Epithelial cell of esophagus (primary cell): ENCODE results near the gene ABCG8.
A peak's percentile ranks its signal among the peaks of the same experiment; 100 is the strongest.

Experiments
- DNase-seq: peaks from one replicate; pipeline ENCODE4 v3.0.0; 2010; ENCODE audit warnings: low read depth
- H3K4me3 ChIP-seq: 2 replicates; pipeline ENCODE4 v1.5.1; 2011; ENCODE audit warnings: mild to moderate bottlenecking, low read length, control low read depth
- CTCF ChIP-seq: IDR thresholded peaks from 2 replicates; pipeline ENCODE4 v1.5.1; 2011; ENCODE audit warnings: low read depth, mild to moderate bottlenecking, low read length, control low read depth, inconsistent platforms; ENCODE audit not compliant: insufficient read depth; ENCODE audit errors: missing control alignments

The ABCG8 gene

DNA sequence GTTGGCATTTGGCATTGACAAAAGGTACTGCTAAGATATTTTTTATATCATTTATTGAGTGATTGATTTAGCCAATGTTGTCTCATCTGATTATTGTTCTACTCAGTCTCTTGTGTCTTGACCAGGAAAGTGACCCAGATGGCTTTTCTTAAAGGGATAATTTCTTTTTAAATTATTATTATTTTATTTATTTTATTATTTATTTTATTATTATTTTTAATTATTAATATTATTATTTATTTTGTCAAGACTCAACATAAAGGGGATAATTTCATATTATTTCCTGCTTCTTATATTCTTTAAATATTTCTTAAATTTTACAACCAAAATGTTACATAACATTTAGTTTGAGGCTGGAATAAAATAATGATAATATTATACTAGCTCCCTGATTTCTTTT, 37.9 kb upstream of the ABCG8 start:
- no peak for TF ChIP-seq CTCF
- DNase-seq, result no peak

DNA sequence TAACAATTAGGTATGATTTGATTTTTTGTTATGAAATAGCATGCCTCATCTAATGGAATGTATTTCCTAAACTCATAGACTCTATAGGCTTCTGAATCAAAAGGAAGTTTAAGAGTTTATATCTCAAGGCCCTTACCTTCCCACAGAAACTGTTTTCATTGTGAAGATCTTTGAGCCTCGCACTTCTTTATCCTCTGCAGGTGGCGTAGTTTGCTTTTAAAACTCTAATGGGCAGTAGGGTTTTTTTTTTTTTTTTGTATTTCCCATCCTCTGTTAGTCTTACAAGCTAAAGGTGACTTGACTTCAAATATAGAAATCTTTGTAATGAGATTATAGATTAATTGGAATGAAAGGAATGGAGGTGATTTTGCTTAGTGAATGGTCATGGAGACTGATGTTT, 36.6 kb upstream of the ABCG8 start:
- no peak for TF ChIP-seq CTCF
- peak; percentile 3 for DNase-seq
- H3K4me3 ChIP-seq, result no peak overlapping the region

More for the DNA sequence above, 37.9 kb upstream of the ABCG8 start:
- H3K4me3 ChIP-seq, result no peak overlapping the region

GRCh38 chr2:43803113-43803512, 35.7 kb upstream of the ABCG8 start:
- no peak overlapping the region for H3K4me3 ChIP-seq
- TF ChIP-seq CTCF, result no peak
- DNase-seq, result peak; percentile 41

- DNase-seq, result no peak
- no peak overlapping the region for H3K4me3 ChIP-seq
- no peak for TF ChIP-seq CTCF
Measured at GRCh38 chr2:43806719-43807031, 32.1 kb upstream of the ABCG8 start.

DNA sequence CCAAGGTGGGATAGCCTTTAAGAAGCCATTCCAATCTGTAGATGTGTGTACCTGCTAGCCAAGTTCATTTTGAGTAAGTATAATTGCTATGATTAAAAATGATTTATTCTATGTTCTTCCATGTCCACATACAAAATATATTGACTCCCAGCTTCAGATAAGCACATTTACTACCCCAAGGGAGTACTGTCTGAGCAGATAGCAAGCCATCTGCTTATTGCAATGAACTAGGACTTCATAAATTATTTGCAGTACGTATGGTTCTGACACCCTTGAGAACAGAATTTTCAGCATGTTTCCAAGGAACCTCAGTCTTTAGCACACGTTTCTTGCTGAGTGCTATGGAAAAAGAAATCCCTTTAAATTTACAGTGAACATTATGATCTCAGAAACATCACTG, 28.3 kb upstream of the ABCG8 start:
- no peak for TF ChIP-seq CTCF
- DNase-seq, result no peak
- no peak overlapping the region for H3K4me3 ChIP-seq

DNA sequence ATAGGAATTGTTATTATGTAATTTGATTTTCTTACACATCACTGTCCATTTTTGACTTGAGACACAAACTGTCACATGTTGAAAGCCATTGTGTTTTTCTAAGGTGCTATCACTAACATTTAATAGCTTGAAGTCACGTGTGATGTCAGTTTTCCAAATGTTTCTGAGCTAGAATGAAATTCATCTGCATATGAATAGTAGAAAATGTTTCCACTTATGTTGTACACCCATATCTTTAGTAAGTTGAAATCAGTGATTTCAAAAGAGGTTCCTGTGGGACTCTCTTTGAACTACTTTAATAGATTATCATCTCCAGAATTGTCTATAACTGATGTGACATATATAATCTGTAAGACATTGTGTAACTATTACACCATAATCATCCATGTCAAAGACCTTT, 27.9 kb upstream of the ABCG8 start:
- no peak overlapping the region for H3K4me3 ChIP-seq
- no peak for TF ChIP-seq CTCF
- no peak for DNase-seq

- H3K4me3 ChIP-seq, result no peak overlapping the region
- no peak for DNase-seq
- TF ChIP-seq CTCF, result no peak
Measured at GRCh38 chr2:43812006-43812405, 26.8 kb upstream of the ABCG8 start.
